CD4-positive, alpha-beta T cell treated with Interleukin-1 beta for 1 hour (primary cell): ENCODE measurements around the gene TMEM81.

Experiments used
- DNase-seq, 2 donors: peaks; one replicate each; pipeline ENCODE4 v3.0.0-alpha.2; 2020 to 2022

The TMEM81 gene

GRCh38 chr1:205058853-205059252 is 25.4 kb downstream of the TMEM81 start:
- DNase-seq: no peak

- no peak for DNase-seq
These were observed 26.3 kb downstream of the TMEM81 start for GRCh38 chr1:205057808-205058575.

- DNase-seq: no peak
These were observed 27.2 kb downstream of the TMEM81 start for GRCh38 chr1:205056956-205057568.

- no peak for DNase-seq
These were observed 28.1 kb downstream of the TMEM81 start for GRCh38 chr1:205056188-205056611.

GRCh38 chr1:205054013-205054412 is 30.2 kb downstream of the TMEM81 start:
- no peak for DNase-seq

GRCh38 chr1:205053296-205053695 is 31.0 kb downstream of the TMEM81 start:
- no peak for DNase-seq

- no peak for DNase-seq
These were observed 31.6 kb downstream of the TMEM81 start for GRCh38 chr1:205052690-205053089.

- DNase-seq: no peak
These were observed 34.8 kb downstream of the TMEM81 start for GRCh38 chr1:205049479-205049878.

- no peak for DNase-seq
These were observed 35.9 kb downstream of the TMEM81 start for GRCh38 chr1:205048382-205048781.

GRCh38 chr1:205047764-205048231 is 36.5 kb downstream of the TMEM81 start:
- no peak for DNase-seq

- DNase-seq: no peak
These were observed 37.4 kb downstream of the TMEM81 start for GRCh38 chr1:205046870-205047269.

- no peak for DNase-seq
These were observed 39.1 kb downstream of the TMEM81 start for GRCh38 chr1:205045146-205045545.

GRCh38 chr1:205044741-205045140 is 39.5 kb downstream of the TMEM81 start:
- no peak for DNase-seq

- no peak for DNase-seq
These were observed 40.4 kb downstream of the TMEM81 start for GRCh38 chr1:205043866-205044265.

- DNase-seq: no peak
These were observed 41.1 kb downstream of the TMEM81 start, which contains the start of gene CNTN2 for GRCh38 chr1:205042911-205043806. Gene CNTN2 (plus strand): TSS chr1:205043212. CDS start chr1:205053186, 9,974 bp downstream.

- no peak for DNase-seq
These were observed 42.0 kb downstream of the TMEM81 start for GRCh38 chr1:205041998-205042910.

GRCh38 chr1:205041001-205041715 is 43.1 kb downstream of the TMEM81 start:
- DNase-seq: no peak

- DNase-seq: no peak
These were observed 46.0 kb downstream of the TMEM81 start for GRCh38 chr1:205038132-205038786.

- DNase-seq: no peak
These were observed 46.7 kb downstream of the TMEM81 start for GRCh38 chr1:205037539-205037938.
